HL-60 (cell line): ENCODE measurements around the gene BTNL8.

ENCODE experiments used
- DNase-seq, 2 experiments: peaks; one replicate each; pipeline ENCODE4 v3.0.0-alpha.2; 2010 to 2020; ENCODE audit warnings: low read depth in 1 of 2, low spot score in 1 of 2
- H3K27ac ChIP-seq: fragments of 250-450 bp; sonication (Bioruptor Pico); replicated peaks from 2 replicates; pipeline ENCODE4 v1.5.1; 2020; ENCODE audit warnings: mild to moderate bottlenecking, moderate library complexity
- H3K27me3 ChIP-seq: fragments of 250-450 bp; sonication (Bioruptor Pico); 2 replicates; pipeline ENCODE4 v1.5.1; 2021; ENCODE audit warnings: mild to moderate bottlenecking, moderate library complexity; ENCODE audit not compliant: insufficient read depth, poor library complexity, severe bottlenecking
- H3K4me3 ChIP-seq: replicated peaks from 2 replicates; pipeline ENCODE4 v1.5.1; 2011; ENCODE audit warnings: mild to moderate bottlenecking, control low read depth, low read length; ENCODE audit not compliant: insufficient read depth
- CTCF ChIP-seq: IDR thresholded peaks from one replicate; pipeline ENCODE4 v1.5.1; 2011; ENCODE audit warnings: low read length, control low read depth, inconsistent platforms; ENCODE audit not compliant: insufficient read depth
- GABPA ChIP-seq: IDR thresholded peaks from 2 replicates; pipeline ENCODE4 v1.6.1; 2012; ENCODE audit warnings: low read depth
- POLR2AphosphoS5 ChIP-seq: IDR thresholded peaks from 2 replicates; pipeline ENCODE4 v1.6.1; 2012; ENCODE audit warnings: low read depth
- REST ChIP-seq: IDR thresholded peaks from 2 replicates; pipeline ENCODE4 v1.6.1; 2012; ENCODE audit warnings: low read depth; ENCODE audit not compliant: insufficient replicate concordance
- SPI1 ChIP-seq: IDR thresholded peaks from 2 replicates; pipeline ENCODE4 v1.6.1; 2012; ENCODE audit warnings: low read depth, mild to moderate bottlenecking, borderline replicate concordance

BTNL8 gene

GRCh38 chr5:180977852-180978251 lies 78.9 kb downstream of the BTNL8 start:
- H3K4me3 ChIP-seq = no peak overlapping the region
- TF ChIP-seq SPI1 = no peak
- no peak for TF ChIP-seq GABPA
- TF ChIP-seq POLR2AphosphoS5 = no peak
- no peak for TF ChIP-seq REST
- TF ChIP-seq CTCF = no peak
- H3K27me3 ChIP-seq = no peaks in the 10 kb centered on the region
- DNase-seq = no peak
- H3K27ac ChIP-seq = no peak overlapping the region

GRCh38 chr5:180982008-180982741 lies 83.2 kb downstream of the BTNL8 start:
- no peak for TF ChIP-seq REST
- TF ChIP-seq GABPA = no peak
- no peak for TF ChIP-seq POLR2AphosphoS5
- TF ChIP-seq CTCF = no peak
- no peak for TF ChIP-seq SPI1
- no peak for DNase-seq
- H3K27me3 ChIP-seq = peaks cover 3% of the 10 kb centered on the region
- no peak overlapping the region for H3K27ac ChIP-seq
- H3K4me3 ChIP-seq = no peak overlapping the region

- no peak for DNase-seq
- H3K4me3 ChIP-seq = no peak overlapping the region
- no peak for TF ChIP-seq CTCF
- no peak for TF ChIP-seq GABPA
- no peak for TF ChIP-seq POLR2AphosphoS5
- no peak for TF ChIP-seq REST
- TF ChIP-seq SPI1 = no peak
Observed at GRCh38 chr5:180988016-180988415, 89.1 kb downstream of the BTNL8 start.

More at GRCh38 chr5:180988016-180988415, 89.1 kb downstream of the BTNL8 start:
- Histone ChIP-seq H3K27me3 (peaks cover 7% of the 10 kb centered on the region), H3K27ac (no peak overlapping the region)
